ENCODE measurements around the gene TDRD3. TPM values are rescaled to one million over a fixed set of nuclear protein-coding genes. Genes with fewer than 3 reads are reported as not detected.

The TDRD3 gene
- total RNA-seq, 1 donor from 2014 or later, result 22.0 TPM

- Mint-ChIP-seq H3K27ac (no peak overlapping the region), H3K4me1 (ENCODE audit: low read depth) (peaks cover 15% of the 10 kb centered on the region), H3K9me3 (peaks cover 4% of the 10 kb centered on the region), H3K27me3 (ENCODE audit: low read depth) (no peaks in the 10 kb centered on the region), H3K4me3 (ENCODE audit: low read depth) (no peak overlapping the region), H3K36me3 (ENCODE audit: low read depth) (no peaks in the 10 kb centered on the region)
- DNase-seq (ENCODE audit: low spot score), result no peak
- intact Hi-C loops (cut with micrococcal nuclease), result no loop called here
Measured at GRCh38 chr13:60435762-60436374, 38.8 kb downstream of the TDRD3 start.

GRCh38 chr13:60439201-60439600 lies 42.2 kb downstream of the TDRD3 start:
- peaks cover 15% of the 10 kb centered on the region for H3K4me1 Mint-ChIP-seq (ENCODE audit: low read depth)
- no peak for DNase-seq (ENCODE audit: low spot score)
- peaks cover 4% of the 10 kb centered on the region for H3K9me3 Mint-ChIP-seq
- intact Hi-C loops (cut with micrococcal nuclease), result no loop called here
- no peaks in the 10 kb centered on the region for H3K36me3 Mint-ChIP-seq (ENCODE audit: low read depth)
- H3K27me3 Mint-ChIP-seq (ENCODE audit: low read depth), result no peaks in the 10 kb centered on the region
- no peak overlapping the region for H3K4me3 Mint-ChIP-seq (ENCODE audit: low read depth)
- H3K27ac Mint-ChIP-seq, result no peak overlapping the region

GRCh38 chr13:60441761-60442160 lies 44.7 kb downstream of the TDRD3 start:
- Mint-ChIP-seq H3K36me3 (ENCODE audit: low read depth) (no peaks in the 10 kb centered on the region), H3K4me3 (ENCODE audit: low read depth) (no peak overlapping the region), H3K27me3 (ENCODE audit: low read depth) (no peaks in the 10 kb centered on the region), H3K27ac (no peak overlapping the region), H3K4me1 (ENCODE audit: low read depth) (peaks cover 6% of the 10 kb centered on the region), H3K9me3 (no peaks in the 10 kb centered on the region)
- intact Hi-C loops (cut with micrococcal nuclease), result no loop called here
- no peak for DNase-seq (ENCODE audit: low spot score)

- intact Hi-C loops (cut with micrococcal nuclease), result no loop called here
- Mint-ChIP-seq H3K27me3 (ENCODE audit: low read depth) (no peaks in the 10 kb centered on the region), H3K4me1 (ENCODE audit: low read depth) (no peaks in the 10 kb centered on the region), H3K9me3 (no peaks in the 10 kb centered on the region), H3K27ac (no peak overlapping the region), H3K4me3 (ENCODE audit: low read depth) (no peak overlapping the region), H3K36me3 (ENCODE audit: low read depth) (no peaks in the 10 kb centered on the region)
- no peak for DNase-seq (ENCODE audit: low spot score)
Measured at GRCh38 chr13:60448907-60449510, 52.0 kb downstream of the TDRD3 start.

GRCh38 chr13:60453490-60453889 lies 56.5 kb downstream of the TDRD3 start:
- Mint-ChIP-seq H3K27me3 (ENCODE audit: low read depth) (no peaks in the 10 kb centered on the region), H3K4me3 (ENCODE audit: low read depth) (no peak overlapping the region), H3K9me3 (no peaks in the 10 kb centered on the region), H3K4me1 (ENCODE audit: low read depth) (no peaks in the 10 kb centered on the region), H3K27ac (no peak overlapping the region), H3K36me3 (ENCODE audit: low read depth) (no peaks in the 10 kb centered on the region)
- DNase-seq (ENCODE audit: low spot score), result no peak
- intact Hi-C loops (cut with micrococcal nuclease), result no loop called here

GRCh38 chr13:60454425-60454824 lies 57.4 kb downstream of the TDRD3 start:
- no peak for DNase-seq (ENCODE audit: low spot score)
- intact Hi-C loops (cut with micrococcal nuclease), result no loop called here
- Mint-ChIP-seq H3K9me3 (no peaks in the 10 kb centered on the region), H3K4me3 (ENCODE audit: low read depth) (no peak overlapping the region), H3K27ac (no peak overlapping the region), H3K4me1 (ENCODE audit: low read depth) (no peaks in the 10 kb centered on the region), H3K27me3 (ENCODE audit: low read depth) (no peaks in the 10 kb centered on the region), H3K36me3 (ENCODE audit: low read depth) (no peaks in the 10 kb centered on the region)

GRCh38 chr13:60463787-60464186 lies 66.8 kb downstream of the TDRD3 start:
- no peak overlapping the region for H3K4me3 Mint-ChIP-seq (ENCODE audit: low read depth)
- no peaks in the 10 kb centered on the region for H3K27me3 Mint-ChIP-seq (ENCODE audit: low read depth)
- intact Hi-C loops (cut with micrococcal nuclease), result no loop called here
- peaks cover 12% of the 10 kb centered on the region for H3K36me3 Mint-ChIP-seq (ENCODE audit: low read depth)
- H3K9me3 Mint-ChIP-seq, result no peaks in the 10 kb centered on the region
- no peak for DNase-seq (ENCODE audit: low spot score)
- H3K4me1 Mint-ChIP-seq (ENCODE audit: low read depth), result no peaks in the 10 kb centered on the region
- H3K27ac Mint-ChIP-seq, result no peak overlapping the region

- intact Hi-C loops (cut with micrococcal nuclease), result no loop called here
- Mint-ChIP-seq H3K9me3 (no peaks in the 10 kb centered on the region), H3K4me3 (ENCODE audit: low read depth) (no peak overlapping the region), H3K36me3 (ENCODE audit: low read depth) (peaks cover 10% of the 10 kb centered on the region), H3K27me3 (ENCODE audit: low read depth) (no peaks in the 10 kb centered on the region), H3K27ac (no peak overlapping the region), H3K4me1 (ENCODE audit: low read depth) (no peaks in the 10 kb centered on the region)
- no peak for DNase-seq (ENCODE audit: low spot score)
Measured at GRCh38 chr13:60467098-60467497, 70.1 kb downstream of the TDRD3 start.

GRCh38 chr13:60479273-60479672 lies 82.3 kb downstream of the TDRD3 start:
- Mint-ChIP-seq H3K4me1 (ENCODE audit: low read depth) (no peaks in the 10 kb centered on the region), H3K27me3 (ENCODE audit: low read depth) (no peaks in the 10 kb centered on the region), H3K27ac (no peak overlapping the region), H3K36me3 (ENCODE audit: low read depth) (peaks cover 34% of the 10 kb centered on the region), H3K4me3 (ENCODE audit: low read depth) (no peak overlapping the region), H3K9me3 (peaks cover 24% of the 10 kb centered on the region)
- no peak for DNase-seq (ENCODE audit: low spot score)
- intact Hi-C loops (cut with micrococcal nuclease), result no loop called here

- Mint-ChIP-seq H3K27ac (no peak overlapping the region), H3K27me3 (ENCODE audit: low read depth) (no peaks in the 10 kb centered on the region), H3K36me3 (ENCODE audit: low read depth) (peaks cover 49% of the 10 kb centered on the region), H3K9me3 (peaks cover 20% of the 10 kb centered on the region), H3K4me1 (ENCODE audit: low read depth) (no peaks in the 10 kb centered on the region), H3K4me3 (ENCODE audit: low read depth) (no peak overlapping the region)
- intact Hi-C loops (cut with micrococcal nuclease), result no loop called here
- DNase-seq (ENCODE audit: low spot score), result no peak
Measured at GRCh38 chr13:60482012-60482411, 85.0 kb downstream of the TDRD3 start.

GRCh38 chr13:60484865-60485264 lies 87.8 kb downstream of the TDRD3 start:
- Mint-ChIP-seq H3K4me1 (ENCODE audit: low read depth) (no peaks in the 10 kb centered on the region), H3K9me3 (peaks cover 21% of the 10 kb centered on the region), H3K4me3 (ENCODE audit: low read depth) (no peak overlapping the region), H3K27ac (no peak overlapping the region), H3K36me3 (ENCODE audit: low read depth) (peaks cover 52% of the 10 kb centered on the region), H3K27me3 (ENCODE audit: low read depth) (no peaks in the 10 kb centered on the region)
- intact Hi-C loops (cut with micrococcal nuclease), result no loop called here
- DNase-seq (ENCODE audit: low spot score), result no peak

GRCh38 chr13:60491531-60491930 lies 94.5 kb downstream of the TDRD3 start:
- Mint-ChIP-seq H3K36me3 (ENCODE audit: low read depth) (peaks cover 45% of the 10 kb centered on the region), H3K27me3 (ENCODE audit: low read depth) (no peaks in the 10 kb centered on the region), H3K9me3 (peaks cover 16% of the 10 kb centered on the region), H3K27ac (no peak overlapping the region), H3K4me3 (ENCODE audit: low read depth) (no peak overlapping the region), H3K4me1 (ENCODE audit: low read depth) (no peaks in the 10 kb centered on the region)
- intact Hi-C loops (cut with micrococcal nuclease), result no loop called here
- no peak for DNase-seq (ENCODE audit: low spot score)

GRCh38 chr13:60492187-60492586 lies 95.2 kb downstream of the TDRD3 start:
- Mint-ChIP-seq H3K4me3 (ENCODE audit: low read depth) (no peak overlapping the region), H3K9me3 (peaks cover 21% of the 10 kb centered on the region), H3K27me3 (ENCODE audit: low read depth) (no peaks in the 10 kb centered on the region), H3K4me1 (ENCODE audit: low read depth) (no peaks in the 10 kb centered on the region), H3K27ac (no peak overlapping the region), H3K36me3 (ENCODE audit: low read depth) (peaks cover 47% of the 10 kb centered on the region)
- no peak for DNase-seq (ENCODE audit: low spot score)
- intact Hi-C loops (cut with micrococcal nuclease), result no loop called here
